IMR-90 (cell line): ENCODE data around the gene ITGAL. TPM values are rescaled to one million over a fixed set of nuclear protein-coding genes. Genes with fewer than 3 reads are reported as not detected.

Source experiments
- ATAC-seq: fragments of 200-7000 bp; cut with Tn5 transposase; 2 replicates; pipeline ENCODE4 v1.9.1; 2020; ENCODE audit warnings: low read depth, mild to moderate bottlenecking, moderate library complexity
- BruUV-seq: library from RNA; stranded (reverse); fragments of 400-500 nt; replicated peaks from 2 replicates; lab custom pipeline; 2021; lab: Mats Ljungman, UMichigan
- CTCF ChIA-PET: fragments of 300-600 bp; formaldehyde crosslinking; extraction: SDS; loops from one replicate; lab custom pipeline; 2021; ENCODE audit warnings: antibody characterized with exemption; lab: Yijun Ruan, JAX
- POLR2A ChIA-PET: fragments of 300-600 bp; sonication (Branson Sonifier 250); formaldehyde crosslinking; loops from one replicate; lab custom pipeline; 2022; ENCODE audit warnings: antibody characterized with exemption; ENCODE audit not compliant: unreplicated experiment; lab: Charles Lee
- DNase-seq: peaks from one replicate; pipeline ENCODE4 v3.0.0; 2013
- H2AFZ ChIP-seq: replicated peaks from 2 replicates; pipeline ENCODE3; 2013; ENCODE audit warnings: low read length, mild to moderate bottlenecking; ENCODE audit not compliant: poor library complexity
- H2AK5ac ChIP-seq: 2 replicates; pipeline ENCODE4 v1.6.1; 2013; ENCODE audit warnings: low read depth, low read length, inconsistent platforms
- H2AK9ac ChIP-seq: replicated peaks from 2 replicates; pipeline ENCODE3; 2013; ENCODE audit warnings: mild to moderate bottlenecking, low read depth, low read length, moderate library complexity; ENCODE audit not compliant: poor library complexity
- H2BK120ac ChIP-seq: 2 replicates; pipeline ENCODE4 v1.6.1; 2013; ENCODE audit warnings: low read depth, low read length, inconsistent platforms
- H2BK15ac ChIP-seq: 3 replicates; pipeline ENCODE4 v1.6.1; 2013; ENCODE audit warnings: low read depth, low read length, inconsistent platforms
- H2BK20ac ChIP-seq: 2 replicates; pipeline ENCODE4 v1.6.1; 2013; ENCODE audit warnings: low read depth, mild to moderate bottlenecking, inconsistent platforms, low read length, moderate library complexity
- H2BK5ac ChIP-seq: 2 replicates; pipeline ENCODE4 v1.6.1; 2013; ENCODE audit warnings: mild to moderate bottlenecking, low read depth, low read length, inconsistent platforms; ENCODE audit not compliant: poor library complexity, severe bottlenecking
- H3K14ac ChIP-seq: replicated peaks from 2 replicates; pipeline ENCODE4 v1.6.1; 2013; ENCODE audit warnings: low read depth, low read length, inconsistent platforms
- H3K18ac ChIP-seq: 2 replicates; pipeline ENCODE4 v1.6.1; 2013; ENCODE audit warnings: low read depth, low read length, control low read depth
- H3K23ac ChIP-seq: 2 replicates; pipeline ENCODE4 v1.6.1; 2013; ENCODE audit warnings: low read depth, low read length, inconsistent platforms
- H3K27ac ChIP-seq: 2 replicates; pipeline ENCODE4 v1.5.1; 2013; ENCODE audit warnings: mild to moderate bottlenecking, control low read depth, low read length; ENCODE audit not compliant: insufficient read depth
- H3K27me3 ChIP-seq: 2 replicates; pipeline ENCODE4 v1.6.1; 2013; ENCODE audit warnings: low read length; ENCODE audit not compliant: control insufficient read depth, insufficient read depth
- H3K36me3 ChIP-seq: 2 replicates; pipeline ENCODE4 v1.6.1; 2013; ENCODE audit warnings: low read length, mixed read lengths; ENCODE audit not compliant: control insufficient read depth, insufficient read depth
- H3K4ac ChIP-seq: 2 replicates; pipeline ENCODE4 v1.6.1; 2013; ENCODE audit warnings: low read depth, low read length, inconsistent platforms
- H3K4me1 ChIP-seq: 2 replicates; pipeline ENCODE4 v1.6.1; 2013; ENCODE audit warnings: low read length, mixed read lengths; ENCODE audit not compliant: control insufficient read depth, insufficient read depth
- H3K4me2 ChIP-seq: 2 replicates; pipeline ENCODE4 v1.6.1; 2013; ENCODE audit warnings: low read depth, mild to moderate bottlenecking, control low read depth, low read length, moderate library complexity
- H3K4me3 ChIP-seq: 2 replicates; pipeline ENCODE4 v1.5.1; 2013; ENCODE audit warnings: low read depth, mild to moderate bottlenecking, control low read depth, low read length, moderate library complexity; ENCODE audit not compliant: insufficient read depth
- H3K56ac ChIP-seq: 2 replicates; pipeline ENCODE4 v1.6.1; 2013; ENCODE audit warnings: low read length, inconsistent platforms; ENCODE audit not compliant: insufficient read depth; ENCODE audit errors: extremely low read depth
- H3K79me1 ChIP-seq, 2 experiments: 2 replicates each; pipeline ENCODE4 v1.6.1; 2013; ENCODE audit warnings: low read length in 2 of 2, inconsistent platforms in 1 of 2, low read depth in 1 of 2
- H3K9ac ChIP-seq: 2 replicates; pipeline ENCODE4 v1.6.1; 2013; ENCODE audit warnings: low read depth, low read length, control low read depth
- H3K9me1 ChIP-seq: 2 replicates; pipeline ENCODE4 v1.6.1; 2013; ENCODE audit warnings: low read length, inconsistent platforms; ENCODE audit not compliant: insufficient read depth
- H3K9me3 ChIP-seq: 2 replicates; pipeline ENCODE4 v1.6.1; 2013; ENCODE audit warnings: low read length; ENCODE audit not compliant: control insufficient read depth, insufficient read depth
- H4K20me1 ChIP-seq: 2 replicates; pipeline ENCODE4 v1.6.1; 2013; ENCODE audit warnings: low read length, inconsistent platforms; ENCODE audit not compliant: insufficient read depth
- H4K5ac ChIP-seq: 2 replicates; pipeline ENCODE4 v1.6.1; 2013; ENCODE audit warnings: mild to moderate bottlenecking, low read depth, low read length, control low read depth
- H4K8ac ChIP-seq, 2 experiments: 2 replicates each; pipeline ENCODE4 v1.6.1; 2013; ENCODE audit warnings: low read depth in 2 of 2, low read length in 2 of 2, control low read depth in 1 of 2, inconsistent platforms in 1 of 2
- H4K91ac ChIP-seq: 2 replicates; pipeline ENCODE4 v1.6.1; 2013; ENCODE audit warnings: low read depth, low read length, inconsistent platforms; ENCODE audit not compliant: insufficient read depth
- BHLHE40 ChIP-seq: fragments of 150-350 bp; IDR thresholded peaks from 2 replicates; pipeline ENCODE4 v1.6.1; 2016; ENCODE audit warnings: mild to moderate bottlenecking, low read depth, low read length
- CEBPB ChIP-seq: IDR thresholded peaks from 2 replicates; pipeline ENCODE4 v1.6.1; 2012; ENCODE audit warnings: low read depth, low read length, improper control_type of control experiment
- CHD1 ChIP-seq: IDR thresholded peaks from 2 replicates; pipeline ENCODE4 v1.6.1; 2012; ENCODE audit warnings: low read depth, low read length, improper control_type of control experiment
- CTCF ChIP-seq: conservative IDR thresholded peaks from 2 replicates; pipeline ENCODE4 v1.5.1; 2012; ENCODE audit warnings: mild to moderate bottlenecking, low read depth, low read length, improper control_type of control experiment
- ELK1 ChIP-seq: fragments of 150-350 bp; IDR thresholded peaks from 2 replicates; pipeline ENCODE4 v1.6.1; 2016; ENCODE audit warnings: low read depth, mild to moderate bottlenecking, low read length, moderate library complexity, borderline replicate concordance
- FOS ChIP-seq: fragments of 150-350 bp; IDR thresholded peaks from 2 replicates; pipeline ENCODE4 v1.6.1; 2016; ENCODE audit warnings: low read depth, low read length
- MAFK ChIP-seq: IDR thresholded peaks from 2 replicates; pipeline ENCODE4 v1.6.1; 2012; ENCODE audit warnings: low read depth, low read length, improper control_type of control experiment
- MAZ ChIP-seq: IDR thresholded peaks from 2 replicates; pipeline ENCODE4 v1.6.1; 2012; ENCODE audit warnings: low read depth, mild to moderate bottlenecking, low read length, improper control_type of control experiment, moderate library complexity, borderline replicate concordance
- MXI1 ChIP-seq: IDR thresholded peaks from 2 replicates; pipeline ENCODE4 v1.6.1; 2012; ENCODE audit warnings: low read depth, mild to moderate bottlenecking, low read length, moderate library complexity, borderline replicate concordance
- NFE2L2 ChIP-seq: fragments of 150-350 bp; IDR thresholded peaks from 2 replicates; pipeline ENCODE4 v1.6.1; 2016; ENCODE audit warnings: low read depth, mild to moderate bottlenecking, low read length
- POLR2A ChIP-seq: IDR thresholded peaks from 2 replicates; pipeline ENCODE4 v1.6.1; 2012; ENCODE audit warnings: mild to moderate bottlenecking, low read depth, low read length
- RAD21 ChIP-seq: IDR thresholded peaks from 2 replicates; pipeline ENCODE4 v1.6.1; 2012; ENCODE audit warnings: low read length, improper control_type of control experiment
- RCOR1 ChIP-seq: IDR thresholded peaks from 2 replicates; pipeline ENCODE4 v1.6.1; 2012; ENCODE audit warnings: mild to moderate bottlenecking, low read length, improper control_type of control experiment; ENCODE audit not compliant: insufficient replicate concordance
- RFX5 ChIP-seq: IDR thresholded peaks from 2 replicates; pipeline ENCODE4 v1.8.0; 2012; ENCODE audit warnings: low read depth, mild to moderate bottlenecking, low read length, moderate library complexity
- SMC3 ChIP-seq: fragments of 150-350 bp; IDR thresholded peaks from 2 replicates; pipeline ENCODE4 v1.6.1; 2016; ENCODE audit warnings: low read depth, mild to moderate bottlenecking, antibody characterized with exemption, low read length, moderate library complexity
- USF2 ChIP-seq: fragments of 150-350 bp; IDR thresholded peaks from 2 replicates; pipeline ENCODE4 v1.6.1; 2017; ENCODE audit warnings: mild to moderate bottlenecking, antibody characterized with exemption, low read length, low read depth
- WGBS, 2 experiments: methylation state at CpG; one replicate each; pipeline versions ENCODE4 v1.1.5 to v1.1.7; 2013; ENCODE audit warnings: missing lambda C conversion rate in 2 of 2; ENCODE audit not compliant: insufficient read length in 1 of 2; ENCODE audit errors: extremely low coverage in 2 of 2; 5-methylcytosine and 5-hydroxymethylcytosine counted together
- dilution Hi-C: fragments of 300-500 bp; cut with HindIII; formaldehyde crosslinking; loops from one replicate; pipeline ENCODE4 v1.14.3; 2018; ENCODE audit warnings: low sequenced_read_pairs; ENCODE audit not compliant: unreplicated experiment
- in situ Hi-C: fragments of 300-500 bp; cut with MboI; formaldehyde crosslinking; loops from 3 replicates; pipeline ENCODE4 v1.14.3; 2019; ENCODE audit warnings: low sequenced_read_pairs, inconsistent platforms, mixed read lengths
- intact Hi-C: fragments of 100-400 bp; cut with micrococcal nuclease; formaldehyde crosslinking; loops from 2 replicates; pipeline ENCODE4 v1.10.0; 2022
- polyA plus RNA-seq, 3 experiments: library from polyadenylated mRNA; depleted of rRNA; stranded (reverse); fragments of >200 nt; gene quantifications; 2 replicates each; pipeline ENCODE4 v1.2.3, GENCODE V29; 2012; ENCODE audit warnings: low replicate concordance in 1 of 3
- total RNA-seq: library from RNA; depleted of rRNA; stranded (reverse); fragments of >200 nt; gene quantifications from 2 replicates; pipeline ENCODE4 v1.2.3, GENCODE V29; 2012

Gene ITGAL
- total and polyA plus RNA-seq, 2 of the 4 experiments (the other 2 are of a cell fraction): not detected

GRCh38 chr16:30439720-30440348 lies 32.7 kb upstream of the ITGAL start:
- ATAC-seq: no peak
- Histone ChIP-seq H2BK5ac (no peak overlapping the region), H3K9me1 (peaks cover 4% of the 10 kb centered on the region), H2AK9ac (no peak overlapping the region), H3K4me2 (no peak overlapping the region), H2AFZ (no peak overlapping the region), H3K9ac (no peak overlapping the region), H4K91ac (no peak overlapping the region), H3K27me3 (peaks cover 10% of the 10 kb centered on the region; the same call in 1 of the 2 replicates), H3K4me1 (peaks cover 2% of the 10 kb centered on the region), H3K9me3 (0 out of 2 replicates have a peak, but pooled peaks cover 3% of the 10 kb centered on the region), H2BK15ac (no peak overlapping the region), H4K8ac (no peak overlapping the region), H3K4me3 (no peak overlapping the region), H2BK20ac (no peak overlapping the region), H3K79me1 (peaks cover 9 to 18% of the 10 kb centered on the region in 2 experiments), H2BK120ac (no peak overlapping the region), H4K20me1 (0 out of 2 replicates have a peak, but pooled peaks cover 4% of the 10 kb centered on the region), H3K23ac (no peak overlapping the region), H3K18ac (no peak overlapping the region), H3K14ac (no peak overlapping the region), H2AK5ac (no peak overlapping the region), H3K36me3 (peaks cover 9% of the 10 kb centered on the region), H3K56ac (no peak overlapping the region), H3K27ac (no peak overlapping the region), H3K4ac (no peak overlapping the region), H4K5ac (no peak overlapping the region)
- dilution Hi-C loops: no loop called here
- DNase-seq: no peak
- in situ Hi-C loops: no loop called here
- ChIA-PET POLR2A (no interaction called here), CTCF (no interaction called here)
- TF ChIP-seq RCOR1 (no peak), POLR2A (no peak), CEBPB (no peak), FOS (no peak), SMC3 (no peak), USF2 (no peak), BHLHE40 (no peak), MAFK (no peak), CTCF (no peak), ELK1 (no peak), RFX5 (no peak), NFE2L2 (no peak), MAZ (no peak), RAD21 (no peak), CHD1 (no peak), MXI1 (no peak)
- BruUV-seq: no TSS peak
- WGBS, 2 experiments: no CpG with 5 or more reads among the region's 6 CpGs
- intact Hi-C loops: no loop called here
